Activated naive CD8-positive, alpha-beta T cell treated with anti-CD3 and anti-CD28 coated beads, Interleukin-2, amount 50 U/mL, for 24 hours (primary cell): ENCODE data around the gene SLC39A12.

Experiments used
- ATAC-seq: fragments of 150-1000 bp; cut with Tn5 transposase; one replicate; pipeline ENCODE4 v1.10.0; 2021
- DNase-seq: peaks from one replicate; pipeline ENCODE4 v3.0.0; 2021
- H3K27ac Mint-ChIP-seq: one replicate; pipeline ENCODE4 v1.8.0; 2021; ENCODE audit warnings: mild to moderate bottlenecking, mixed read lengths
- H3K27me3 Mint-ChIP-seq: one replicate; pipeline ENCODE4 v1.8.0; 2021; ENCODE audit warnings: mixed read lengths
- H3K36me3 Mint-ChIP-seq: one replicate; pipeline ENCODE4 v1.8.0; 2021; ENCODE audit warnings: low read depth, mixed read lengths
- H3K4me1 Mint-ChIP-seq: one replicate; pipeline ENCODE4 v1.8.0; 2021; ENCODE audit warnings: mixed read lengths
- H3K4me3 Mint-ChIP-seq: one replicate; pipeline ENCODE4 v1.8.0; 2021; ENCODE audit warnings: mild to moderate bottlenecking, moderate library complexity, mixed read lengths
- H3K9me3 Mint-ChIP-seq: one replicate; pipeline ENCODE4 v1.8.0; 2021; ENCODE audit warnings: mixed read lengths

SLC39A12 gene

GRCh38 chr10:18059826-18060559, 108.3 kb downstream of the SLC39A12 start:
- Mint-ChIP-seq H3K36me3 (no peaks in the 10 kb centered on the region), H3K9me3 (no peaks in the 10 kb centered on the region), H3K27me3 (no peaks in the 10 kb centered on the region), H3K27ac (no peak overlapping the region), H3K4me3 (no peak overlapping the region), H3K4me1 (no peaks in the 10 kb centered on the region)
- DNase-seq (no peak), ATAC-seq (no peak)

- DNase-seq (no peak), ATAC-seq (no peak)
- Mint-ChIP-seq H3K9me3 (no peaks in the 10 kb centered on the region), H3K4me1 (no peaks in the 10 kb centered on the region), H3K36me3 (no peaks in the 10 kb centered on the region), H3K27ac (no peak overlapping the region), H3K4me3 (no peak overlapping the region), H3K27me3 (no peaks in the 10 kb centered on the region)
Measured at GRCh38 chr10:18066947-18067346, 115.2 kb downstream of the SLC39A12 start.

DNA sequence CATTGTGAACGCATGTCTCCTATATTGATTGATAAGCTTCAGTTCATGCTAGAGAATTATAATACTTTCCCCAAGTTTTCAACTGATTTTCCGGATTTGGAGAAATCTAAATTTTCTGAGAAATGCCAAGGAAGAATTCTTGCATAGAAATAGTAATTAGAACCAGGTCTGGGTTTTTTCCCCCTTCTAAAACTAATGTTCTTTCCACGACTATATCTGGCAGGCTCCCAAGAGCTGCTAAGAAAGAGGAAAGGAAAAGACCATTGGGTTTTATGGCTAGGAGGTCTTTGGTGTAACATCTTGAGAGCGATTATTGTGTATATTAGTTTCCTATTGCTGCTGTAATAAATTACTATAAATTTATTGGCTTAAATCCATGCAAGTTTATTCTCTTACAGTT, 116.7 kb downstream of the SLC39A12 start:
- H3K4me3 Mint-ChIP-seq, result no peak overlapping the region
- H3K27me3 Mint-ChIP-seq, result no peaks in the 10 kb centered on the region
- H3K36me3 Mint-ChIP-seq, result no peaks in the 10 kb centered on the region
- H3K9me3 Mint-ChIP-seq, result no peaks in the 10 kb centered on the region
- DNase-seq (no peak), ATAC-seq (no peak)
- H3K4me1 Mint-ChIP-seq, result no peaks in the 10 kb centered on the region
- H3K27ac Mint-ChIP-seq, result no peak overlapping the region

GRCh38 chr10:18071591-18071990, 119.9 kb downstream of the SLC39A12 start:
- Mint-ChIP-seq H3K4me3 (no peak overlapping the region), H3K27me3 (no peaks in the 10 kb centered on the region), H3K9me3 (no peaks in the 10 kb centered on the region), H3K36me3 (no peaks in the 10 kb centered on the region), H3K27ac (no peak overlapping the region), H3K4me1 (no peaks in the 10 kb centered on the region)
- no peak for DNase-seq
- ATAC-seq, result no peak

- Mint-ChIP-seq H3K27me3 (no peaks in the 10 kb centered on the region), H3K36me3 (no peaks in the 10 kb centered on the region)
- no peak for DNase-seq
Measured at GRCh38 chr10:18073314-18073713, 121.6 kb downstream of the SLC39A12 start.

DNA sequence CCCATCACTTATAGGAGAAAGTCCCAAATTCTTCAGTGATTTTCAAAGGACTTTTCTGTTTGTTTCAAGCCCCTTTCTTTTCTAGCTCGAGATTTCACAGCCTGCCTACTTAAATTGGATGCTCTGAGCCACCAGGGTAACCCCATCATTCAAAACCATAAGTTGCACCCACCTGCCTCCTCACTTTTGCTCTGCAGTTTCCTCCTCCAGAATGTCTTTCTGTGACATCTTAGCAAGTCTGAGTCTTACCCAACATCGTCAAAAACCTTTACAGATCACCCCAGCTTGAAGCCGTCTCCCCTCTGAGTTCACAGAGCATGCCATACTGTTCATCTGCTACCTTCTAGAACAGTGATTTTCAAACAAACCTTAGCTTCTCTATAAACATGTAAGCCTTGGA, 124.2 kb downstream of the SLC39A12 start:
- ATAC-seq (no peak), DNase-seq (no peak)
- Mint-ChIP-seq H3K4me3 (no peak overlapping the region), H3K27me3 (no peaks in the 10 kb centered on the region), H3K36me3 (no peaks in the 10 kb centered on the region), H3K4me1 (no peaks in the 10 kb centered on the region), H3K27ac (no peak overlapping the region), H3K9me3 (no peaks in the 10 kb centered on the region)

More at GRCh38 chr10:18073314-18073713, 121.6 kb downstream of the SLC39A12 start:
- Mint-ChIP-seq H3K4me3 (no peak overlapping the region), H3K4me1 (no peaks in the 10 kb centered on the region), H3K27ac (no peak overlapping the region), H3K9me3 (no peaks in the 10 kb centered on the region)
- ATAC-seq, result no peak

DNA sequence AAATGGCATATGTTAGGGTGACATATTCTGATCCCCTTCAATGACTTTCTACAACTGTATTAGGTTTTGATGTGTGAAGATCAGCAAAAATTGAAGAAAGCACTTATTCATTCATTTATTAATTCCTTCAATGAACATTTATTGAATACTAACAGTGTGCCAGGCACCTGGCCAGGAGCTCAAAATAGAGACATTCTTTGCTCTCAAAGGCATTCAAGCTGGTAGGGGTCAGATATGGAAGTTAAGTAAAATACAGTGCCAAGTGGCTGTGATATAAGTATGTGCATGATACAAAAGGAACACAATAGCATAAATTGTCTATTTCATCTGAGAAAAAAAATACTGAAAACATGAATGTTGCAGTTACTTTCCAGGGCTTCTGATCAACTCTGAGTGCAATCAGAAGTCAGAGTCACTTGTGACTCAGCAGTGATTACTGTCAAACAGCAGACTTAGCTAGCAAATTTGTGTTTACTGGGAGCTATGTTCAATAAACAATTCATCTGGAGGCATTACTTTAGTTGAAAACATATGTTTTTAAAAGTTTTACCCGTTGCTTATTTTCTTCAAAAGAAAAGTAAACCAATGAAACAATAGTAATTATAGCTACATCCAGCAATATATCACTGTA, 128.1 kb downstream of the SLC39A12 start:
- Mint-ChIP-seq H3K4me3 (no peak overlapping the region), H3K4me1 (no peaks in the 10 kb centered on the region), H3K36me3 (no peaks in the 10 kb centered on the region), H3K9me3 (no peaks in the 10 kb centered on the region), H3K27me3 (peaks cover 4% of the 10 kb centered on the region), H3K27ac (no peak overlapping the region)
- DNase-seq, result no peak
- ATAC-seq, result no peak

DNA sequence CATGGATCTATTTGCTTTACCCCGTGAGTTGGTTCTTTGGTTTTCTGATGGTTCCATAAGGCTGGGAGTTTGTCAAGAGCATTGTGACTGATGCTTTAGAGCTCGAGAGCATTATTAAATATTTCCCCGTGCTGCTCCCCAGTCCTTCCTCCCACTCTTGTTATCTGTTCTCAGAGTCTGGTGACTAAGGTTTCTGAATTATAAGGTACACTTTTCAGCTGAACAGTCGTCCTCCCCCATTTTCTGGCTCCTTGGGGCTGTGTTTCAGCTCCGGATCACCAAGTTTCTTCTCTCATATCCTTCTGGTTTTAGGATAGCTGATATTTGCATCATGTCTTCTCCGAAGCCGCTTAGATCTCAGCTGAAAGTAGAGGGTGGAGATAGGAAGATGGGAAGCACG, 130.7 kb downstream of the SLC39A12 start:
- peaks cover 4% of the 10 kb centered on the region for H3K27me3 Mint-ChIP-seq
- no peaks in the 10 kb centered on the region for H3K36me3 Mint-ChIP-seq
- DNase-seq (no peak), ATAC-seq (no peak)
- no peaks in the 10 kb centered on the region for H3K4me1 Mint-ChIP-seq
- no peak overlapping the region for H3K27ac Mint-ChIP-seq
- no peaks in the 10 kb centered on the region for H3K9me3 Mint-ChIP-seq
- H3K4me3 Mint-ChIP-seq, result no peak overlapping the region

- Mint-ChIP-seq H3K4me1 (no peaks in the 10 kb centered on the region), H3K4me3 (no peak overlapping the region), H3K36me3 (no peaks in the 10 kb centered on the region), H3K9me3 (peaks cover 4% of the 10 kb centered on the region), H3K27ac (no peak overlapping the region), H3K27me3 (peaks cover 4% of the 10 kb centered on the region)
- ATAC-seq (no peak), DNase-seq (no peak)
Measured at GRCh38 chr10:18085855-18086254, 134.1 kb downstream of the SLC39A12 start.

- Mint-ChIP-seq H3K4me3 (no peak overlapping the region), H3K4me1 (no peaks in the 10 kb centered on the region), H3K36me3 (no peaks in the 10 kb centered on the region), H3K27ac (no peak overlapping the region), H3K9me3 (peaks cover 4% of the 10 kb centered on the region), H3K27me3 (peaks cover 4% of the 10 kb centered on the region)
- ATAC-seq, result no peak
- DNase-seq, result no peak
Measured at GRCh38 chr10:18086746-18087145, 135.0 kb downstream of the SLC39A12 start.

DNA sequence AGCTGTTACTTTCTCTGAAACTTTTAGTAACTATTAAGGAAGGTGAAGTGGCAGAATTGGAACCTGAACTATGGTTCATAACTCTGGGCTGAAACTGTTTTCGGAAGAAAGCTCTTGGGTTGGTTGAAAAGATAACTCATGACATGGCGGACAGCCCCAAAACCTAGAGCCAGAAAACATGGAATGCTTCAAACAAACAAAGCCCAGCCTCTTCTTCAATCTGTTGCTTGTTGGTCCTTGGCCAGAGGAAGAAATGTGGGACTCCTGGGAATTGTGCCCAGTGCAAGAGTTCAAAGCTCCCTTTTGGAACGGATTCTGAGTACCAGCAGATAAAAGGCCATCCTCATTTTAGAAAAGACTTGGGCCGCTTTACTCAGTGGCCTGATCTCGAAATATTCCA, 135.6 kb downstream of the SLC39A12 start:
- Mint-ChIP-seq H3K27ac (no peak overlapping the region), H3K27me3 (peaks cover 4% of the 10 kb centered on the region), H3K36me3 (no peaks in the 10 kb centered on the region), H3K9me3 (peaks cover 4% of the 10 kb centered on the region), H3K4me1 (no peaks in the 10 kb centered on the region), H3K4me3 (no peak overlapping the region)
- no peak for ATAC-seq
- no peak for DNase-seq
